Upper lobe of left lung (tissue), 6 donors: ENCODE measurements around the gene BID. TPM values are rescaled to one million over a fixed set of nuclear protein-coding genes. Genes with fewer than 3 reads are reported as not detected.

Source experiments
- ATAC-seq, 2 donors: fragments of 200-7000 bp; cut with Tn5 transposase; one replicate each; pipeline ENCODE4 v1.9.1; 2022; ENCODE audit warnings: mild to moderate bottlenecking in 2 of 2, moderate library complexity in 2 of 2; ENCODE audit not compliant: low FRiP score in 2 of 2
- DNase-seq, 2 donors: peaks; one replicate each; pipeline ENCODE4 v3.0.0-alpha.2; 2019 to 2020
- H3K27ac ChIP-seq, 4 donors: fragments of 200-600 bp; sonication (generic); one replicate each; pipeline ENCODE4 v1.5.1; 2016 to 2019
- H3K27me3 ChIP-seq, 4 donors: fragments of 200-600 bp; sonication (generic); one replicate each; pipeline ENCODE4 v1.5.1; 2017 to 2019
- H3K36me3 ChIP-seq, 4 donors: fragments of 200-600 bp; sonication (generic); one replicate each; pipeline ENCODE4 v1.5.1; 2016 to 2019
- H3K4me1 ChIP-seq, 4 donors: fragments of 200-600 bp; sonication (generic); one replicate each; pipeline ENCODE4 v1.5.1; 2018 to 2019
- H3K4me3 ChIP-seq, 4 donors: fragments of 200-600 bp; sonication (generic); one replicate each; pipeline ENCODE4 v1.5.1; 2017 to 2019; ENCODE audit warnings: mild to moderate bottlenecking in 2 of 4, moderate library complexity in 1 of 4
- H3K9me3 ChIP-seq, 4 donors: fragments of 200-600 bp; sonication (generic); one replicate each; pipeline ENCODE4 v1.5.1; 2018 to 2019
- EP300 ChIP-seq, 4 donors: sonication (generic); formaldehyde crosslinking; IDR thresholded peaks; one replicate each; pipeline ENCODE4 v1.5.1; 2017; ENCODE audit warnings: antibody characterized with exemption in 4 of 4, control low read depth in 2 of 4
- POLR2A ChIP-seq, 4 donors: fragments of 450-650 bp; IDR thresholded peaks; one replicate each; pipeline ENCODE4 v1.5.1; 2016 to 2017; ENCODE audit warnings: antibody characterized with exemption in 4 of 4, mild to moderate bottlenecking in 2 of 4
- POLR2AphosphoS5 ChIP-seq, 2 donors: sonication (generic); formaldehyde crosslinking; IDR thresholded peaks; one replicate each; pipeline ENCODE4 v1.5.1; 2017; ENCODE audit warnings: antibody characterized with exemption in 2 of 2
- WGBS, 2 donors: methylation state at CpG; one replicate each; pipeline ENCODE4 v1.1.5; 2017 to 2018; 5-methylcytosine and 5-hydroxymethylcytosine counted together
- total RNA-seq, 6 donors: library from RNA; depleted of rRNA in 4 of 6; stranded (reverse); fragments of >200 nt in 4 of 6; gene quantifications; one replicate each; pipeline versions ENCODE4 v1.1.0 to v1.2.1, GENCODE V29; 2016 to 2021
- TF ChIP-seq, protein P1 (sequence below), 6 experiments: fragments of 450-650 bp in 4 of 6; fragments of 200-600 bp in 2 of 6; sonication (generic) in 2 of 6; IDR thresholded peaks; one replicate each; pipeline ENCODE4 v1.5.1; 2016 to 2019; ENCODE audit warnings: antibody characterized with exemption in 6 of 6
- donor health status: DM: no; HTN: no; CAD: no; lungs with moderate emphysema.
- donor health status: DM: no; HTN: yes; CAD: no; lungs with severe emphysema.

BID gene
- total RNA-seq, 6 donors from 2014 or later = 10.5 to 55.9 (median 27.3) TPM

DNA sequence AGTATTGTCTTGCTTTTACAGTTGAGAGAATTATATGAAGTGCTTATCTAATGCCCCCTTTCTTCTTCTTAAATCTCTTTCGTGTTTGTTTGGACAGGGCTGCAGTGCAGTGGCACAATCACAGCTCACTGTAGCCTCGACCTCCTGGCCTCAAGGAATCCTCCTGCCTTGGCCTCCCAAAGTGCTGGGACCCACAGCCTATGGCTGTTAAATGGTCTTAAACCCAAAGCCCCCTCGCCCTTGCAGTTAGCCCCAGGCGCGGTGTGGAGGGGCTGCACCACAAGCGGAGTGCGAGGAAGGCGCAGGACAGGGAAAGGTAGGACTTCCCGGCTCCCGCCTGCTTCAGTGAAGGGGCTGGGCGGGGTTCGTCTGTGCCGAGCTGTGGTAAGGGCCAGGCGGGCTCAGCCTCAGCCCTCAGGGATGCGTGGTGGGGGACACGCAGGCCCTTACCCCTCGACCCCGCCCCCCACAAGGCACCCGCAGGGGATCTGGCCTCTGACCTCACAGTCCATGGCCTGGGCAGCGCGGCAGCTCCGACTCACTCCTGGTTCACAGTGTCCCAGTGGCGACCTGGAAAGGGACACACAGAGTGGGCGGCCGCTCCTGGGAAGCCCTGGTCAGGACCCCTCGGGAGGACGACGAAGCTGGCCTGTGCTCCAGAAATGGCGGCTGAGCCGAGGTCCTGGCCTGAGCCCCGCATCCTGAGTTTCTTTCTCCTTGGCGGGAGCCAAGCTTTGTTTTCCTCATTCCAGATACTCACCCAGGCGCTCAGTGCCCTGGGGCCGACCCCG, 24.5 kb downstream of the BID start:
- Histone ChIP-seq H3K36me3 (no peaks in the 10 kb centered on the region), H3K4me1 (no peaks in the 10 kb centered on the region), H3K27ac (no peak overlapping the region), H3K4me3 (no peak overlapping the region), H3K27me3 (no peaks in the 10 kb centered on the region), H3K9me3 (no peaks in the 10 kb centered on the region)
- peak in 1 of 2 donors; percentile 27 for ATAC-seq
- no peak for TF ChIP-seq POLR2AphosphoS5 (IDR thresholded peaks at IDR 0.05)
- peak in 1 of 2 donors; percentile 75 for DNase-seq
- WGBS, 2 donors = 93% methylated on average over 22 to 30 of the region's 35 CpGs

GRCh38 chr22:17748555-17749353, 25.5 kb downstream of the BID start:
- Histone ChIP-seq H3K36me3 (no peaks in the 10 kb centered on the region), H3K27ac (no peak overlapping the region), H3K9me3 (no peaks in the 10 kb centered on the region), H3K27me3 (no peaks in the 10 kb centered on the region), H3K4me1 (peaks cover 0 to 4% (median 0%) of the 10 kb centered on the region in 4 donors), H3K4me3 (no peak overlapping the region)
- peak in 1 of 2 donors; percentile 83 for DNase-seq
- peak in 1 of 2 donors; percentile 55 for ATAC-seq
- TF ChIP-seq, protein P1, sequence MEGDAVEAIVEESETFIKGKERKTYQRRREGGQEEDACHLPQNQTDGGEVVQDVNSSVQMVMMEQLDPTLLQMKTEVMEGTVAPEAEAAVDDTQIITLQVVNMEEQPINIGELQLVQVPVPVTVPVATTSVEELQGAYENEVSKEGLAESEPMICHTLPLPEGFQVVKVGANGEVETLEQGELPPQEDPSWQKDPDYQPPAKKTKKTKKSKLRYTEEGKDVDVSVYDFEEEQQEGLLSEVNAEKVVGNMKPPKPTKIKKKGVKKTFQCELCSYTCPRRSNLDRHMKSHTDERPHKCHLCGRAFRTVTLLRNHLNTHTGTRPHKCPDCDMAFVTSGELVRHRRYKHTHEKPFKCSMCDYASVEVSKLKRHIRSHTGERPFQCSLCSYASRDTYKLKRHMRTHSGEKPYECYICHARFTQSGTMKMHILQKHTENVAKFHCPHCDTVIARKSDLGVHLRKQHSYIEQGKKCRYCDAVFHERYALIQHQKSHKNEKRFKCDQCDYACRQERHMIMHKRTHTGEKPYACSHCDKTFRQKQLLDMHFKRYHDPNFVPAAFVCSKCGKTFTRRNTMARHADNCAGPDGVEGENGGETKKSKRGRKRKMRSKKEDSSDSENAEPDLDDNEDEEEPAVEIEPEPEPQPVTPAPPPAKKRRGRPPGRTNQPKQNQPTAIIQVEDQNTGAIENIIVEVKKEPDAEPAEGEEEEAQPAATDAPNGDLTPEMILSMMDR (IDR thresholded peaks at IDR 0.05) = no peak
- no peak for TF ChIP-seq POLR2A (IDR thresholded peaks at IDR 0.05)
- TF ChIP-seq EP300 (IDR thresholded peaks at IDR 0.05) = no peak
- no peak for TF ChIP-seq POLR2AphosphoS5 (IDR thresholded peaks at IDR 0.05)
- 85 to 89% methylated on average over 37 to 40 of the region's 40 CpGs for WGBS, 2 donors

- ATAC-seq = no peak
- H3K4me1 ChIP-seq = peaks cover 0 to 7% (median 3%) of the 10 kb centered on the region in 4 donors
- no peak for DNase-seq
- H3K27ac ChIP-seq = no peak overlapping the region
- no peak overlapping the region for H3K4me3 ChIP-seq
- TF ChIP-seq EP300 (IDR thresholded peaks at IDR 0.05) (no peak), POLR2A (IDR thresholded peaks at IDR 0.05) (no peak), POLR2AphosphoS5 (IDR thresholded peaks at IDR 0.05) (no peak)
- TF ChIP-seq, protein P1 (IDR thresholded peaks at IDR 0.05) = no peak
- no peaks in the 10 kb centered on the region for H3K36me3 ChIP-seq
- H3K27me3 ChIP-seq = no peaks in the 10 kb centered on the region
- 94 to 96% methylated on average over 10 of the region's 10 CpGs for WGBS, 2 donors
- no peaks in the 10 kb centered on the region for H3K9me3 ChIP-seq
Measured at GRCh38 chr22:17746916-17747315, 27.4 kb downstream of the BID start.

- ATAC-seq (no peak), DNase-seq (no peak)
- 83 to 89% methylated on average over 1 to 7 of the region's 7 CpGs for WGBS, 2 donors
- TF ChIP-seq POLR2A (IDR thresholded peaks at IDR 0.05) (no peak), POLR2AphosphoS5 (IDR thresholded peaks at IDR 0.05) (no peak), EP300 (IDR thresholded peaks at IDR 0.05) (no peak)
- TF ChIP-seq, protein P1 (IDR thresholded peaks at IDR 0.05) = no peak
- Histone ChIP-seq H3K4me3 (no peak overlapping the region), H3K27ac (no peak overlapping the region), H3K9me3 (no peaks in the 10 kb centered on the region), H3K36me3 (peaks cover 0 to 7% (median under 1%) of the 10 kb centered on the region in 4 donors), H3K27me3 (no peaks in the 10 kb centered on the region), H3K4me1 (peaks cover 0 to 7% (median 3%) of the 10 kb centered on the region in 4 donors)
Measured at GRCh38 chr22:17744430-17744829, 29.8 kb downstream of the BID start.
